WTC11 (cell line): ENCODE results near the gene ABI3.

Experiments used
- ELF4 ChIP-seq: sonication (generic); formaldehyde crosslinking; IDR thresholded peaks from 2 replicates; pipeline ENCODE4 v1.8.1; 2022; ENCODE audit warnings: low read depth, mild to moderate bottlenecking, moderate library complexity, missing genetic modification reagents
- ESRRA ChIP-seq: sonication (generic); formaldehyde crosslinking; IDR thresholded peaks from 2 replicates; pipeline ENCODE4 v1.8.1; 2022; ENCODE audit warnings: mild to moderate bottlenecking, missing genetic modification reagents, borderline replicate concordance
- RELA ChIP-seq: sonication (generic); formaldehyde crosslinking; IDR thresholded peaks from 2 replicates; pipeline ENCODE4 v1.8.1; 2022; ENCODE audit warnings: missing genetic modification reagents, mild to moderate bottlenecking, borderline replicate concordance
- TF ChIP-seq, protein P1 (sequence below): sonication (generic); formaldehyde crosslinking; IDR thresholded peaks from 2 replicates; pipeline ENCODE4 v1.8.0; 2022; ENCODE audit warnings: mild to moderate bottlenecking, missing genetic modification reagents
- TF ChIP-seq, protein P2 (sequence below): fragments of 200-600 bp; IDR thresholded peaks from 2 replicates; pipeline ENCODE4 v1.8.0; 2022; ENCODE audit warnings: antibody characterized with exemption

DNA sequence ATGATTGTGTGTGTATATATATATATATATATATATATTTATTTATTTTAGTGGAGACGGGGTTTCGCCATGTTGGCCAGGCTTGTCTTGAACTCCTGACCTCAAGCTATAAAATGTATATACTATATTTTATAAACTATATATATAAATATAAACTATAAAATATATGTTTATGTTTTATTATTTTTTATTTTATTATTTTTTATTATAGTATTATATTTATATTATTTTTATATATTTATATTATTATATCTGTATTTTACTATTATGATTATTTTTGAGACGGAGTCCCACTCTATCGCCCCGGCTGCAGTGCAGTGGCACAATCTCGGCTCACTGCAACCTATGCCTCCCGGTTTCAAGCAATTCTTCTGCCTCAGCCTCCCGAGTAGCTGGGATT lies 30.5 kb downstream of the ABI3 start:
- TF ChIP-seq ESRRA (CRISPR knock-in tag): no peak
- no peak for TF ChIP-seq ELF4 (CRISPR knock-in tag)
- TF ChIP-seq, protein P1, sequence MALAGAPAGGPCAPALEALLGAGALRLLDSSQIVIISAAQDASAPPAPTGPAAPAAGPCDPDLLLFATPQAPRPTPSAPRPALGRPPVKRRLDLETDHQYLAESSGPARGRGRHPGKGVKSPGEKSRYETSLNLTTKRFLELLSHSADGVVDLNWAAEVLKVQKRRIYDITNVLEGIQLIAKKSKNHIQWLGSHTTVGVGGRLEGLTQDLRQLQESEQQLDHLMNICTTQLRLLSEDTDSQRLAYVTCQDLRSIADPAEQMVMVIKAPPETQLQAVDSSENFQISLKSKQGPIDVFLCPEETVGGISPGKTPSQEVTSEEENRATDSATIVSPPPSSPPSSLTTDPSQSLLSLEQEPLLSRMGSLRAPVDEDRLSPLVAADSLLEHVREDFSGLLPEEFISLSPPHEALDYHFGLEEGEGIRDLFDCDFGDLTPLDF (CRISPR knock-in tag): no peak
- TF ChIP-seq, protein P2, sequence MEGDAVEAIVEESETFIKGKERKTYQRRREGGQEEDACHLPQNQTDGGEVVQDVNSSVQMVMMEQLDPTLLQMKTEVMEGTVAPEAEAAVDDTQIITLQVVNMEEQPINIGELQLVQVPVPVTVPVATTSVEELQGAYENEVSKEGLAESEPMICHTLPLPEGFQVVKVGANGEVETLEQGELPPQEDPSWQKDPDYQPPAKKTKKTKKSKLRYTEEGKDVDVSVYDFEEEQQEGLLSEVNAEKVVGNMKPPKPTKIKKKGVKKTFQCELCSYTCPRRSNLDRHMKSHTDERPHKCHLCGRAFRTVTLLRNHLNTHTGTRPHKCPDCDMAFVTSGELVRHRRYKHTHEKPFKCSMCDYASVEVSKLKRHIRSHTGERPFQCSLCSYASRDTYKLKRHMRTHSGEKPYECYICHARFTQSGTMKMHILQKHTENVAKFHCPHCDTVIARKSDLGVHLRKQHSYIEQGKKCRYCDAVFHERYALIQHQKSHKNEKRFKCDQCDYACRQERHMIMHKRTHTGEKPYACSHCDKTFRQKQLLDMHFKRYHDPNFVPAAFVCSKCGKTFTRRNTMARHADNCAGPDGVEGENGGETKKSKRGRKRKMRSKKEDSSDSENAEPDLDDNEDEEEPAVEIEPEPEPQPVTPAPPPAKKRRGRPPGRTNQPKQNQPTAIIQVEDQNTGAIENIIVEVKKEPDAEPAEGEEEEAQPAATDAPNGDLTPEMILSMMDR: no peak
- TF ChIP-seq RELA: no peak
